H9 (cell line): Measurements from ENCODE around the gene TEAD1. TPM values are rescaled to one million over a fixed set of nuclear protein-coding genes. Genes with fewer than 3 reads are reported as not detected.

Source experiments
- DNase-seq: peaks from one replicate; pipeline ENCODE4 v3.0.0-alpha.2; 2017
- H2AFZ ChIP-seq: one replicate; pipeline ENCODE4 v1.6.1; 2013; ENCODE audit warnings: mild to moderate bottlenecking, low read length, control low read depth, moderate library complexity
- H2AK5ac ChIP-seq: 2 replicates; pipeline ENCODE4 v1.6.1; 2013; ENCODE audit warnings: low read length, control low read depth, mixed read lengths; ENCODE audit not compliant: insufficient read length
- H2BK120ac ChIP-seq: one replicate; pipeline ENCODE4 v1.6.1; 2013; ENCODE audit warnings: low read depth, mild to moderate bottlenecking, low read length, control low read depth, inconsistent platforms; ENCODE audit not compliant: poor library complexity, severe bottlenecking
- H2BK12ac ChIP-seq: 2 replicates; pipeline ENCODE4 v1.6.1; 2013; ENCODE audit warnings: low read length, control low read depth, mixed read lengths, low read depth; ENCODE audit not compliant: insufficient read length
- H2BK15ac ChIP-seq: 2 replicates; pipeline ENCODE4 v1.6.1; 2013; ENCODE audit warnings: low read depth, low read length, control low read depth
- H2BK20ac ChIP-seq: one replicate; pipeline ENCODE4 v1.6.1; 2013; ENCODE audit warnings: low read depth, mild to moderate bottlenecking, low read length, control low read depth, inconsistent platforms; ENCODE audit not compliant: poor library complexity, severe bottlenecking
- H2BK5ac ChIP-seq: 2 replicates; pipeline ENCODE4 v1.6.1; 2013; ENCODE audit warnings: low read length, control low read depth, mixed read lengths; ENCODE audit not compliant: insufficient read length
- H3K14ac ChIP-seq: 2 replicates; pipeline ENCODE4 v1.6.1; 2013; ENCODE audit warnings: low read length, control low read depth; ENCODE audit not compliant: insufficient read depth
- H3K18ac ChIP-seq: 2 replicates; pipeline ENCODE4 v1.6.1; 2013; ENCODE audit warnings: low read depth, mild to moderate bottlenecking, mixed read lengths, low read length, control low read depth; ENCODE audit not compliant: insufficient read length
- H3K23ac ChIP-seq: 2 replicates; pipeline ENCODE4 v1.6.1; 2013; ENCODE audit warnings: low read length, control low read depth, mixed read lengths, low read depth; ENCODE audit not compliant: insufficient read length
- H3K23me2 ChIP-seq: 2 replicates; pipeline ENCODE4 v1.6.1; 2013; ENCODE audit warnings: low read depth, mild to moderate bottlenecking, mixed read lengths, low read length, control low read depth; ENCODE audit not compliant: insufficient read length, poor library complexity, severe bottlenecking
- H3K27ac ChIP-seq: 2 replicates; pipeline ENCODE4 v1.5.1; 2013; ENCODE audit warnings: low read length, control low read depth, mixed read lengths, low read depth; ENCODE audit not compliant: insufficient read length
- H3K27me3 ChIP-seq: 2 replicates; pipeline ENCODE4 v1.6.1; 2013; ENCODE audit warnings: low read length, control low read depth, inconsistent platforms; ENCODE audit not compliant: insufficient read depth
- H3K4ac ChIP-seq: 2 replicates; pipeline ENCODE4 v1.6.1; 2013; ENCODE audit warnings: low read depth, mild to moderate bottlenecking, control low read depth, inconsistent platforms, low read length, moderate library complexity
- H3K4me1 ChIP-seq: 2 replicates; pipeline ENCODE4 v1.6.1; 2013; ENCODE audit warnings: low read length, control low read depth, inconsistent platforms; ENCODE audit not compliant: insufficient read depth
- H3K4me2 ChIP-seq: 2 replicates; pipeline ENCODE4 v1.6.1; 2013; ENCODE audit warnings: low read length, control low read depth, mixed read lengths; ENCODE audit not compliant: insufficient read length, insufficient read depth
- H3K56ac ChIP-seq: 2 replicates; pipeline ENCODE4 v1.6.1; 2013; ENCODE audit warnings: low read depth, mild to moderate bottlenecking, mixed read lengths, low read length, control low read depth; ENCODE audit not compliant: insufficient read length
- H3K79me1 ChIP-seq: 2 replicates; pipeline ENCODE4 v1.6.1; 2013; ENCODE audit warnings: low read depth, mild to moderate bottlenecking, moderate library complexity, low read length, control low read depth, inconsistent platforms; ENCODE audit not compliant: insufficient read depth, poor library complexity, severe bottlenecking
- H3K79me2 ChIP-seq: 2 replicates; pipeline ENCODE4 v1.6.1; 2013; ENCODE audit warnings: low read length, control low read depth, inconsistent platforms; ENCODE audit not compliant: insufficient read depth
- H3K9ac ChIP-seq: 2 replicates; pipeline ENCODE4 v1.6.1; 2013; ENCODE audit warnings: low read length, control low read depth, mixed read lengths; ENCODE audit not compliant: insufficient read length; ENCODE audit errors: extremely low read depth
- H3K9me3 ChIP-seq: one replicate; pipeline ENCODE4 v1.6.1; 2013; ENCODE audit warnings: low read depth, low read length, inconsistent platforms; ENCODE audit not compliant: control insufficient read depth
- H3T11ph ChIP-seq: one replicate; pipeline ENCODE4 v1.6.1; 2013; ENCODE audit warnings: mild to moderate bottlenecking, low read length, control low read depth, inconsistent platforms
- H4K20me1 ChIP-seq: one replicate; pipeline ENCODE4 v1.6.1; 2013; ENCODE audit not compliant: control insufficient read depth, insufficient read length, insufficient read depth
- H4K5ac ChIP-seq: 2 replicates; pipeline ENCODE4 v1.6.1; 2013; ENCODE audit warnings: low read depth, mild to moderate bottlenecking, mixed read lengths, low read length, control low read depth; ENCODE audit not compliant: insufficient read length
- H4K8ac ChIP-seq: replicated peaks from 2 replicates; pipeline ENCODE4 v1.6.1; 2013; ENCODE audit warnings: low read length, control low read depth, mixed read lengths, low read depth; ENCODE audit not compliant: insufficient read length
- H4K91ac ChIP-seq: 2 replicates; pipeline ENCODE4 v1.6.1; 2013; ENCODE audit warnings: low read depth, mild to moderate bottlenecking, moderate library complexity, mixed read lengths, low read length, control low read depth; ENCODE audit not compliant: insufficient read length
- H3K27ac Mint-ChIP-seq, 3 experiments: 2 replicates in 2 of 3; 3 replicates in 1 of 3; pipeline ENCODE4 v1.8.0; 2020 to 2021; ENCODE audit warnings: mixed read lengths in 3 of 3, mild to moderate bottlenecking in 1 of 3, moderate library complexity in 1 of 3
- H3K27me3 Mint-ChIP-seq: 2 replicates; pipeline ENCODE4 v1.8.0; 2021; ENCODE audit warnings: low read depth, mild to moderate bottlenecking, moderate library complexity, mixed read lengths
- H3K36me3 Mint-ChIP-seq, 3 experiments: 2 replicates in 2 of 3; 3 replicates in 1 of 3; pipeline ENCODE4 v1.8.0; 2020 to 2021; ENCODE audit warnings: low read depth in 3 of 3, mixed read lengths in 3 of 3; ENCODE audit not compliant: insufficient read depth in 1 of 3
- H3K4me1 Mint-ChIP-seq, 2 experiments: 2 replicates each; pipeline ENCODE4 v1.8.0; 2020; ENCODE audit warnings: mixed read lengths in 2 of 2
- H3K4me3 Mint-ChIP-seq, 2 experiments: 2 replicates in 1 of 2; 3 replicates in 1 of 2; pipeline ENCODE4 v1.8.0; 2020 to 2021; ENCODE audit warnings: mild to moderate bottlenecking in 2 of 2, mixed read lengths in 2 of 2, moderate library complexity in 1 of 2
- H3K9me3 Mint-ChIP-seq, 2 experiments: 2 replicates in 1 of 2; 3 replicates in 1 of 2; pipeline ENCODE4 v1.8.0; 2020; ENCODE audit warnings: mild to moderate bottlenecking in 2 of 2, mixed read lengths in 2 of 2, moderate library complexity in 1 of 2
- WGBS: extraction: QIAGEN DNeasy Blood & Tissue Kit; methylation state at CpG from one replicate; pipeline ENCODE4 v1.1.7; 2013; ENCODE audit warnings: missing lambda C conversion rate, low lambda C conversion rate, mixed read lengths; ENCODE audit not compliant: insufficient read length; ENCODE audit errors: extremely low coverage; 5-methylcytosine and 5-hydroxymethylcytosine counted together
- total RNA-seq: library from RNA; stranded (reverse); gene quantifications from 2 replicates; pipeline ENCODE4 v1.2.1, GENCODE V29; 2021
- TF ChIP-seq, protein P1 (sequence below): fragments of 200-600 bp; sonication (generic); conservative IDR thresholded peaks from 3 replicates; pipeline ENCODE4 v1.8.0; 2021; ENCODE audit warnings: antibody characterized with exemption, mild to moderate bottlenecking

Gene TEAD1
- total RNA-seq, 1 experiment from 2014 or later = 75.1 TPM

GRCh38 chr11:12778240-12778905, 104.2 kb downstream of the TEAD1 start:
- TF ChIP-seq, protein P1, sequence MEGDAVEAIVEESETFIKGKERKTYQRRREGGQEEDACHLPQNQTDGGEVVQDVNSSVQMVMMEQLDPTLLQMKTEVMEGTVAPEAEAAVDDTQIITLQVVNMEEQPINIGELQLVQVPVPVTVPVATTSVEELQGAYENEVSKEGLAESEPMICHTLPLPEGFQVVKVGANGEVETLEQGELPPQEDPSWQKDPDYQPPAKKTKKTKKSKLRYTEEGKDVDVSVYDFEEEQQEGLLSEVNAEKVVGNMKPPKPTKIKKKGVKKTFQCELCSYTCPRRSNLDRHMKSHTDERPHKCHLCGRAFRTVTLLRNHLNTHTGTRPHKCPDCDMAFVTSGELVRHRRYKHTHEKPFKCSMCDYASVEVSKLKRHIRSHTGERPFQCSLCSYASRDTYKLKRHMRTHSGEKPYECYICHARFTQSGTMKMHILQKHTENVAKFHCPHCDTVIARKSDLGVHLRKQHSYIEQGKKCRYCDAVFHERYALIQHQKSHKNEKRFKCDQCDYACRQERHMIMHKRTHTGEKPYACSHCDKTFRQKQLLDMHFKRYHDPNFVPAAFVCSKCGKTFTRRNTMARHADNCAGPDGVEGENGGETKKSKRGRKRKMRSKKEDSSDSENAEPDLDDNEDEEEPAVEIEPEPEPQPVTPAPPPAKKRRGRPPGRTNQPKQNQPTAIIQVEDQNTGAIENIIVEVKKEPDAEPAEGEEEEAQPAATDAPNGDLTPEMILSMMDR = no peak
- DNase-seq = no peak
- Histone ChIP-seq H4K20me1 (no peaks in the 10 kb centered on the region), H3K79me2 (peaks cover 6% of the 10 kb centered on the region; the same call in 1 of the 2 replicates), H3K23ac (no peak overlapping the region), H3K4me1 (peaks cover 4% of the 10 kb centered on the region; the same call in 1 of the 2 replicates), H3K4me2 (no peak overlapping the region), H3K27ac (no peak overlapping the region), H2BK20ac (no peak overlapping the region), H4K5ac (no peak overlapping the region), H3K4ac (no peak overlapping the region), H3K9ac (no peak overlapping the region), H3T11ph (no peak overlapping the region), H2AFZ (no peak overlapping the region), H3K9me3 (no peaks in the 10 kb centered on the region), H2BK5ac (no peak overlapping the region), H3K18ac (no peak overlapping the region), H3K14ac (no peak overlapping the region), H3K23me2 (no peaks in the 10 kb centered on the region), H4K8ac (no peak overlapping the region), H3K56ac (no peak overlapping the region), H3K27me3 (no peaks in the 10 kb centered on the region), H2AK5ac (no peak overlapping the region), H2BK120ac (no peak overlapping the region), H2BK15ac (no peak overlapping the region), H4K91ac (no peak overlapping the region), H3K79me1 (peaks cover 4% of the 10 kb centered on the region), H2BK12ac (no peak overlapping the region)
- WGBS = no CpG with 5 or more reads among the region's 2 CpGs
- peaks cover 20 to 22% of the 10 kb centered on the region in 2 experiments for H3K4me1 Mint-ChIP-seq
- H3K36me3 Mint-ChIP-seq = peaks cover 5 to 16% (median 9%) of the 10 kb centered on the region in 3 experiments; a peak in 6 of 7 replicates
- H3K4me3 Mint-ChIP-seq = no peak overlapping the region
- no peaks in the 10 kb centered on the region for H3K27me3 Mint-ChIP-seq
- no peaks in the 10 kb centered on the region for H3K9me3 Mint-ChIP-seq
- 0 out of 7 replicates have a peak overlapping the region, but pooled peaks of 1 of the 3 experiments have one; percentile 8 for H3K27ac Mint-ChIP-seq
